AML-193 (cell line): ENCODE data around the gene PHRF1.
"Not testable (repeated sequence)": the region's sequence is repeated elsewhere in the genome, so short reads cannot be mapped to it uniquely, and the experiment has no call there.

Experiments
- DNase-seq, 2 experiments: peaks; one replicate each; lab custom pipeline; 2025; lab: John Stamatoyannopoulos, UW

PHRF1 gene

GRCh38 chr11:635945-636510 lies 59.8 kb downstream of the PHRF1 start:
- DNase-seq, result no peak

GRCh38 chr11:636511-637332 lies 60.5 kb downstream of the PHRF1 start, which contains the start of gene DRD4:
Gene DRD4, plus strand, starts transcription at chr11:637269. Its CDS starts 36 bp downstream, at chr11:637305.
- DNase-seq, result no peak

DNA sequence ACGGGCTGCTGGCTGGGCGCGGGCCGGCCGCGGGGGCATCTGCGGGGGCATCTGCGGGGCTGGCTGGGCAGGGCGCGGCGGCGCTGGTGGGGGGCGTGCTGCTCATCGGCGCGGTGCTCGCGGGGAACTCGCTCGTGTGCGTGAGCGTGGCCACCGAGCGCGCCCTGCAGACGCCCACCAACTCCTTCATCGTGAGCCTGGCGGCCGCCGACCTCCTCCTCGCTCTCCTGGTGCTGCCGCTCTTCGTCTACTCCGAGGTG lies 61.0 kb downstream of the PHRF1 start:
- DNase-seq, result no peak

DNA sequence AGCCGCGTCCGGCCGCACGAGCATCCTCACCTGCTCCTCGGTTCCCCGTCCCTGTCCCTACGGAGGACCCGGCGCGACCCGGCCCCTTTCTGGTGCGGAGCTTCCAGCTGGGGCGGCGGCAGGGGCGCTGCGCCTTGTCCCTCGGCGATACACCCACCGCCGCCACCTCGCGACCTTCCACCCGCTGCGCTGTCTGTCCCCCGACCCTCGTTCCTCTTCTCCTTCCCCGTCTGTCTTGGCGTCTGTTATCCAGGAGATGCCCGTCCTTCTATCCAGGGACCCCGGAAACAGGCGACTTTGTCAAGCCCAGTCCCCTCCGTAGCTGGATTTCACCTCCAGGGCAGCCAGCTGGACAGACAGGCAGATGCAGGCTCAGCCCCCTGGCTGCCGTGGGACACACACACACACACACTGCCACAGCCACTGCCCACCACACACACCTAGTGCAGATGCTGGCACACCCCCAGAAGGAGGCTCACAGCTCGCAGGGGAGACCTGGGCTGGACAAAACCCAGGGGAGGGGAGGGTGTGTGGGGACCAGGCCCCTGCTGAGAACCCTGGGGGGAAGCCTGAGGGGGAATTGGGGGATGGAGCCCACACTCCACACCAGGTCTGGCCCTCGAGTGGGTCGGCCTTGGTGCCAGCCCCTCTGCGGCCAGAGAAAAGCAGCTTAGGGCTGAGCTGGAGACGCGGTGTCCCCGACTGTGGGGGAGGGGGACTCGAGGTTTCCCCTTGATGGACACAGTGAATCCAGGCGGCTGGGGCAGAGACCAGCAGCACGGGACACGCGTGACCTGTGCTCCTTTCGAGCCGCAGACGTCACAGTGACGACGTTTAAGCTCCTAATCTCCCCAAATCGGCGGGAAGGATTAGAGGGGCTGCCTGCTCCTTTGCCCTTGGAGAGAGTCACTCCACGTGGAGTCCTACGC lies 61.6 kb downstream of the PHRF1 start:
- DNase-seq, result no peak

- no peak for DNase-seq
Measured at GRCh38 chr11:638631-639331, 62.5 kb downstream of the PHRF1 start.

- no peak for DNase-seq
Measured at GRCh38 chr11:639332-639955, 63.2 kb downstream of the PHRF1 start.

GRCh38 chr11:640021-640706 lies 63.9 kb downstream of the PHRF1 start:
- DNase-seq, result no peak

DNA sequence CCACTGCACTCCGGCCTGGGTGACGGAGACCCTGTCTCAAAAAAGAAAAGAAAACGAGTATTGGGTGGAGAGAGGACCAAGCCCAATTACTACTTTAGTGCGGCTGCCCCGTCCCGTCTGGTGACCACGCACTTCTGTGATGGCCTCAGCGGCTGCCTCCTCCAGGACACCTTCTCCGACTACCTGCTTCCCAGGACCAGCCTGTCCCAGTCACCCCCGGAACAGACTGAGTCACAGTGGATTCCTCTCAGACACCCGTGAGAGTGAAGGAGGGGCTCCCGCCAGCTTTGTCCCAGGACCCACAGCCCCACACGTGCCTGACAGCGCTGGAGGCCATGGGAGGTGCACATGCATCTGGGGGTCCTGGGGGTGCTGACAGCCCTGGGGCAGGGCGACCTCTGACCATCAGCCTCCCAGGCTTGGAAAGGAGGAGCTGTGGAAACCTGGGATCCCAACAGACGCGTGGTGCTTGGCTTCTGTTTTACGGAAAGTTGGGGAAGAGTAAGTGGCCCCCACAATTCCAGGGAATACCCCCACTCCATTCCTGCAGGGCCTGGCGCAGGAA lies 65.6 kb downstream of the PHRF1 start:
- no peak for DNase-seq

- DNase-seq, result no peak
Measured at GRCh38 chr11:643366-643765, 67.1 kb downstream of the PHRF1 start.

DNA sequence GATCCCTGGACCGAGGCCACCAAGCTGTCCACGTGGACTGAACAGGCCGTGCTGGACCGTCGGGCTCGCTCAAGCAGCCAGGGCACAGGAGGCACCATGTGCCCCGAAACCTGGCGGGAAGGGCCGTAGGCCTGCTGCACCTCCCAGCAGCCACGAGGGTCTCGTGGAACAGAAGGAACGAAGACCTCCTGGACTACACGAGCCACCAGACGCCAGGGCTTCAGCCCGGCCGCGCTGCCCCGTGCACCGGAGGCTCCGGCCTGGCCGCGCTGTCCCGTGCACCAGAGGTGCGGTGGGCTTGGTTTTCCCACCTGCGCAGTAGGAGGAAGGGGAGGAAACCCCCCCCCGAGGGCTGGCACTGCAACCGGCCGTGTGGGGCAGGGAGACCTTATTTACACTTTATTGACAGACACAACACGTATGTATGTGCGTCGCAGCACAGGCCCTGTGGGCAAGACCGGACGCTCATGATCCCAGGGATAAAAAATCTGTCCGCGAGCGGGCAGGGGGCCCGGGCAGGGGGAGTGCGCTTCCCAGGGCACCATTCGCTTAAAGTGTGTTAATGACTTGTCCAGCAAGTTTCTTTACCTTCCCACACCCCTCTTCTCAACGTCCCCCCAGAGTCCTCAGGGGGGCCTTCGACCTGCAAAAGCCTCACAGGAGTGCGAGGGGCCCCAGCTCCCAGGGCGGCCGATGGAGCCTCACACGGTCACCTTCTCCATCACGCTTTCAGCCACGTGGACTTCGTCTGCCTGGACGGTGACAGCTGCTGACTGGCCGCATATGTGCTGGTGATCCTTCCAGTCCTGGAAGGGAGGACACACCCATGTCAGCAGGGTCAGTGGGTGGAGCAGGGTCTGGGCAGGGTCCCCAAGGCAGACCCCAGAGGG lies 67.8 kb downstream of the PHRF1 start:
- no peak for DNase-seq

DNA sequence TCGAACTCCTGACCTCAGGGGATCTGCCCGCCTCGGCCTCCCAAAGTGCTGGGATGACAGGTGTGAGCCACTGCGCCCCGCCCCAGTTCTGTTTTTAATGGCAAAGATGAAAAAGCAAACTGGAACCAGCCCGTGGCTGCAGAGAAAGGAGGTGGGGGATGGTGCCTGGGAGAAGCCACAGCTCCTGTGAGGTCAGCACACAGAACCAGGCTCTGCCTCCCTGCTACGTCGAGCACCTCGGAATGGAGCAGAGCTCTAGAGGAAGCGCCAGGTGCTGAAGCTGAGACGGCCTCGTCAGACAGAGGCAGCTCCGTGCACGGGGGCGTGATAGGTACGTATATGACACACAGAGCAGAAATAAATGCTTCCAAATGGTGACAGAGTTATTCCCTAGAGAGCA lies 69.3 kb downstream of the PHRF1 start:
- no peak for DNase-seq

GRCh38 chr11:646214-646613 lies 69.9 kb downstream of the PHRF1 start:
- DNase-seq, result no peak

GRCh38 chr11:647672-648158 lies 71.4 kb downstream of the PHRF1 start:
- DNase-seq, result not testable (repeated sequence)

- no peak for DNase-seq
Measured at GRCh38 chr11:650482-650881, 74.2 kb downstream of the PHRF1 start.

DNA sequence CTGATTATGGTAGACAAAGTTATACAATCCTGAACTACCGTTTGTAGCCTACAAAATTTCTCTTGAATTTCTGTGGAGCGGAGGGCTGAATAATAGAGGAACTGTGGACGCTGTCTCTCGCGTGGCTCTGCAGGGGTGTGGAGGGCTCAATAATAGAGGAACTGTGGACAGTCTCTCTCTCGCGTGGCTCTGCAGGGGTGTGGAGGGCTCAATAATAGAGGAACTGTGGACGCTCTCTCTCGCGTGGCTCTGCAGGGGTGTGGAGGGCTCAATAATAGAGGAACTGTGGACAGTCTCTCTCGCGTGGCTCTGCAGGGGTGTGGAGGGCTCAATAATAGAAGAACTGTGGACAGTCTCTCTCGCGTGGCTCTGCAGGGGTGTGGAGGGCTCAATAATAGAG lies 76.9 kb downstream of the PHRF1 start:
- not testable (repeated sequence) for DNase-seq

GRCh38 chr11:653837-654236 lies 77.6 kb downstream of the PHRF1 start:
- DNase-seq, result no peak

GRCh38 chr11:654444-654843 lies 78.2 kb downstream of the PHRF1 start:
- DNase-seq, result not testable (repeated sequence)

GRCh38 chr11:655036-655726 lies 78.9 kb downstream of the PHRF1 start:
- DNase-seq, result no peak

DNA sequence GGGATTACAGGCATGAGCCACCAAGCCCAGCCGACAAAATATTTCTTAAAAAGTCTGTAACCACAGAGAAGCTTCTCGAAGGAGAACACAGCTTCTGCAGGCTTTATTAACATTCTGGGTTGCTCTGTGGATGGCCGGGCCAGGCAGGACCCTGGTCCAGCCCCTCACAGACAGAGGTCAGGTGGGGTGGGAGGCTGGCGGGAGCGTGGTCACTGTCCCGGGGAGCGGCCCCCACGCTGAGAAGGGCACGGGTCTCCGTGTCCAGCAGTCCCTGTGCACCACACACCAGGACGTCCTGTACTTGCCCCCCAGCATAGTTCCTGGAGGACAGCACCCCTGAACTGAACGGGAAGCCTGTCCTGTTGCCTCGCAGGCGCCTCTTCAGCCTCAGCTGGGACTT lies 80.2 kb downstream of the PHRF1 start:
- no peak for DNase-seq
